Activated T-cell treated with anti-CD3 and anti-CD28 coated beads for 24 hours (primary cell): Measurements from ENCODE around the gene PLA2G4F.

Experiments used
- DNase-seq: peaks from one replicate; pipeline ENCODE4 v3.0.0-alpha.2; 2020; ENCODE audit warnings: low read depth

PLA2G4F gene

GRCh38 chr15:42131826-42132806, 24.3 kb downstream of the PLA2G4F start:
- DNase-seq: no peak

- no peak for DNase-seq
These were observed 25.4 kb downstream of the PLA2G4F start for GRCh38 chr15:42131006-42131405.

DNA sequence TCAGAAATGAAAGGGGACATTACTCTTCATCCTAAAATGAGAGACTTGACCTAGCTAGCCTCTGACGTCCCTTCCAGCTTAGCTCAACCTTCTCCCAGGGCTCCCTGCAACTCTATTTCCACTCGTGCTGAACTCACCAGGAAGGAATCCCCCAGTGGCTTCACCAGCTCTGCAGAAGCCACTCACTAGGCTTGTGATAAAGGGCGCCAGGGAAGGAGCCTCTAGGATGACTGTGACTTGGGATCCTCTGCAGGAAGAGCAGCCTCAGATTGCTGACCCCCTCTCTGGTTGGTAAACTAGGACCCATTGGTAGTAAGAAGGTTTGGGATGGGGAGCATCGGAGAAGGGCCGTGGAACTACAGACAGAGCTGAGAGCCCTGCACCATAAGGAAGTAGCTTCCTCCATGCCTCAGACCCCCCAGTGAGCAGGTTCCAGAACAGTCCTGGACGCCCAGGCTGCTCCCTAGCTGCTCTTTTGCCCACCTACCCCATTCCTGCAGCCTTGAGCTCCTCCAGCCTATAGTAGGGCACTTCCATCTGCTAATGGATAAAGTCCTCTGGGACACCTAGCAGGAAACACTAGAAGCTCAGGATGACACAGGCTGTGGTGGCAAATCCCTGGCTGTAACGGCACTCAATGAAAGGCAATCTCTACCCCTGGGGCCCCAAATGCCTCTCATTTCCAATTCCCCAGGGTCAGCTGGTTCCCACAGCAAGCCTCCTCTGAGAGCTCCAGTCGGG, 26.0 kb downstream of the PLA2G4F start:
- DNase-seq: no peak

DNA sequence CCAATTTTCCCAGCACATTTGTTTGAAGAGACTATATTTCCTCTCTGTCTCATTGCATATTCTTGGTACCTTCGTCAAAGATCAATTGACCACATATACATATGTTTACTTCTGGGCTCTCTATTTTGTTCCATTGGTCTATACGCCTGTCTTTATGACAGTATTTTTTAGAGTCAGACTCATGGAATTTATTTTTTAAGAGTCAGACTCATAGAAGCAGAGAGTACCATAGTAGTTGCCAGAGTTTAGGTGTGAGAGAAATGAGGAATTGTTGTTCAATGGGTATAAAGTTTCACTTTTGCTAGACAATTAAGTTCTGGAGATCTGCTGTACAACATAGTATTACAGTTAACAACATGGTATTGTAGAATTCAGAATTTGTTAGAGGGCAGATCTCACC, 27.1 kb downstream of the PLA2G4F start:
- no peak for DNase-seq

GRCh38 chr15:42128476-42128875, 28.0 kb downstream of the PLA2G4F start:
- DNase-seq: no peak

DNA sequence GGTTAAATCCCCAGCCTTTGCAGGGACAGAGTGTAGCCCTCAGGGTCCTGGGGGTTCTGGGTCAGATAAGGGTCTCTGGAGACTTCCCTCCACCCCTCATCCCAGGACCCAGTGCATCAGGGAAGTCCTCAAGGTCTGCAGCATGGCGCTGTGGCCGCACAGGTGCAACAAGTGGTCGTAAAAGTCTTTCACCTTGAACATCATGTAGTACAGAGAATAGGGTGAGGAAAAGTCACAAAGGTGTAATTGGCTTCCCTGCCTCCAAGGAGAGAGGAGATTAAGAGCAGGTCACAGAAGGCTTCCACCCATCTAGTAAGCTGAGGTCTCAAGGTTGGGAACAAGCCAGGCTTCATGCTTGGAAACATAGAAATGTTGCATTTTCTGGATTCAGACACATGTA, 32.9 kb downstream of the PLA2G4F start:
- no peak for DNase-seq

GRCh38 chr15:42121682-42122081, 34.8 kb downstream of the PLA2G4F start:
- no peak for DNase-seq

DNA sequence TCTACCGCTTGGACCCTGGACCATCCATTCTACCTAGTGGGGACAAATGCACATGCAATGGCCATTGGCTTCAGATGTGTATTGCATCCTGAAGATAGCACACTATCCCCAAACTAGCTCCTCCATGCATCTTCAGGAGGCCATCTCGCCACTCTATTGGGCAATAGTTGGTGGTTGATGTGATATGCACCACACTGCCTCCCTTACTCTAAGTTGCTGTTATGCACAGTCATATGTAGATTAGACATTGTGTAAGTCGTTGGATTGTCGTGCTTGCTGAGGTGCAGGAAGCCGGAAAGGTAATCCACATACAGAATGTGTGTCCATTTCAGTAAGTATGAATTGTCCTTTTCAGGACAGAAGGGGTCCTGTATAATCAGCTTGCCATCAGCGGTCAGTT, 35.4 kb downstream of the PLA2G4F start:
- DNase-seq: no peak

DNA sequence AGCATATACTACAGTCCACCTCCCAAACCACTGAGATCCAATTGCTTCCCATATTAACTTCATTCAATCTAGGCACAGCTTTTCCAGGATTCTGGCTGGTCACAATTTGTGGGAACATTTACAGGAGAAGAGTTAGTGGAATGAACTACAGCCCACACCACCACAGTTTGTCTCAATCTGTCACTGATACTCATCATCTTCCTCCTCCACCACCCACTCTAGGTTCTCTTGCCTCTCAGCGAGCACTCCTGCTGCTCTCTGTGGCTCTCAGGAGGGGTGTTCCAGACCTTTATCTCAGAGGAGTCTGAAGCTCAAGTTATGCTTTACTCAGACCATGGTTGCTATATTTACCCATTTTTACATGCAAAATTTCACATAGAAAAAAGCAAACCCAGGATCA, 36.2 kb downstream of the PLA2G4F start:
- no peak for DNase-seq

DNA sequence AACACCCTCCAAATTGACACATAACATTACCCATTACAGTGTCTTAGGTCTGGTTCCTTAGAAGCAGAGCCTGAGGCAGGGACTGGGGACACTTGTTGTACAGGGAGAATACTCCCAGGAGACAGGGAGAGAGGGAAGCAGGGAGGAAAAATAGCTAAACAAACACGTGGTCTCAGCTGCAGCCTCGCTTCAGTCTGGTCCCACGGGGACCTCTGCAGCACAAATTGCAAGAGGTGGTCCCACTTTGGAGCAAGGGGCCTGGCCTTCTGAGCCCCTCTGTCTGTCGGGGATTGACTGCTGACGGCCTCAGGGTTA, 37.0 kb downstream of the PLA2G4F start:
- no peak for DNase-seq

DNA sequence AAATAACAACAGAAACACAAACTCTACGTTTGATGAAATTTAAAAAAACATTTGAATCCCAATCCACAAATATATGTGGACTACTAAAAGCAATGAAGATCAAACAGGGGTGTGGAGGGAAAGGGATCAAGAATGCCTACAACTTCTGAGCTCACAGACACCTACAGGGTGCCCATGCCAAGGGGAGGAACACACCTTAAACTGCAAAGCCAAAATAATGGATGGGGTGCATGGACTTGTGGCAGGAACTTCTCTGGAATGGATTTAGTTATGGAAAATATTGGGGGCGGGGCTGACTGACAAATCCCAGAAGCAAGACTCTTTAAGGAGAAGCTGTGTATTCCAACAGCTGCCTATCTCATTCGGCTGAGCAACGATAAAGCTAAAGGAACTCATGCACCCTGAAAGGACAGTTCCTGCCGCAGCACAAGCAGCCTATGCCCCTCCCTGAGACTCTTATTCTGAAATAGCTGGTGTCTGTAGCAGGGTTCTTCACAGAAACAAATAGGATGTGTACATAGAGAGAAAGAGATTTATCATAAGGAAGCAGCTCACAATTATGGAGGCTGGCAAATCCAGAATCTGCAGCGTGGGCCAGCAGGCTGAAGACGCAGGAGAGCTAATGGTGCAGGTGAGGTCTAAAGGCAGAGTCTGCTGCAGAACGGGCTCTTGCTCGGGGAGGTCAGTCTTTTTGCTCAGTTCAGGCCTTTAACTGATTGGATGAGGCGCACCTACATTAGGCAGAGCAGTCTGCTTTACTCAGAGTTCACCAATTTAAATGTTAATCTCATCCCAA, 37.6 kb downstream of the PLA2G4F start:
- DNase-seq: no peak

- no peak for DNase-seq
These were observed 44.5 kb downstream of the PLA2G4F start for GRCh38 chr15:42111924-42112323.

DNA sequence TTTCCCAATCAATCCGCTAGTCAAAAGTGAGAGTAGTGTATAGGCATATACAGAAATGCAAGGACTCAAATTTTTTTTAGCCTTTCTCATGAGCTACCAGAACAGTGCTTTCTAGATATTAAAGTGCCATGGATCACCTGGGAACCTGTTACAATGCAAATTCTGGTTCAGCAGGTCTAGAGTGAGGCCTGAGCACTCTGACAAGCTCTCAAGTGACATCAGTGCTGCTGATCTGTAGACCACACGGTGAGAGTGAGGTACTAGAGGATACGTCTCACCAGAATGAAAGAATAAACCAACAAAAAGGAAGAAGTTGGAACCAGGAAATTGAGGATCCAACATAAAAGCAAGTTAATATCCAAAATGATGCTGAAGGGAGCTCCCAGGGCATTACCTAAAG, 46.1 kb downstream of the PLA2G4F start:
- DNase-seq: no peak

DNA sequence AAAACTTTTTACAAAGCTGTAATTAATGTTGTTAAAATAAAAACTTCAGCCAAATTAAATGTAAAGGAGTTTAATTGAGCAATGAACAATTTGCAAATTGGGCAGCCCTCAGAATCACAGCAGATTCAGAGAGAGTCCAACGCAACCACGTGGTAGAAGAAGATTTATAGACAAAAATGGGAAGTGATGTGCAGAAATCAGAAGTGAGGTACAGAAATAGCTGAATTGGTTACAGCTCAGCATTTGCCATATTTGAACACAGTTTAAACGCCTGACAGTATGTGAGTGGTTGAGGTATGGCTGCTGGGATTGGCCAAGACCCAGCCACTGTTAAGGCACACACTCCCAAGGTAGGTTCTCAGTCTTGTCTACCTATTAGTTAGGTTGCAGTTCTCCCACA, 47.6 kb downstream of the PLA2G4F start:
- no peak for DNase-seq

- no peak for DNase-seq
These were observed 48.2 kb downstream of the PLA2G4F start for GRCh38 chr15:42108189-42108588.

GRCh38 chr15:42107473-42107872, 49.0 kb downstream of the PLA2G4F start:
- DNase-seq: peak; percentile 11

- DNase-seq: no peak
These were observed 50.1 kb downstream of the PLA2G4F start for GRCh38 chr15:42106288-42106687.

- DNase-seq: no peak
These were observed 52.1 kb downstream of the PLA2G4F start for GRCh38 chr15:42104095-42104891.

DNA sequence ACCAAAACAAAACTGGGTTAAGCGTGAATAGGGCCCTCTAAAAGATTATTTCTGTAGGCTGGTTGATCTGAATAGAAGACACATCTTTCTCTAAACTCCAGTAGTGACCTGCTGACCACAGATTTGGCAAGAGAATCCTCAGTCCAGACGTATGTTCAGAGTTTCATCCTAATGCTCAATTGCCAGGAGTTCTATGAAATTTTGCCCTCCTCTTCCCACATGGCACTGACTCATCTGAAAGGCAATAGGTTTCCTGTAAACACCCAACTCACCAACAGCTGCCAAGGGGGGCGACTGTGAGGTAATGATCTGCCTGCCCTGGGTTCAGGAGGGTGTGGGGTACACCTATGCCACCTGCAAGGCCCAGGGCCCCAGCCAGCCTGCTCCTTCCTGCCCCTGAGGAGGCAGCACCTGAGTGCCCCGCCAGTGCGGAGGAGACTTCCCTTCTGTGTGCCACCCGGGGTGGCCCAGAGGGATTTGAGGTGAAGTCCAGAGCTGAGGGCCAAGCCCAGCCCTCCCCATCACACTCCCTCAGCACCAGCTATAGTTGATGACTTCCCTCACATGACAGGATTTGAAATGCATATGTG, 53.7 kb downstream of the PLA2G4F start:
- no peak for DNase-seq

DNA sequence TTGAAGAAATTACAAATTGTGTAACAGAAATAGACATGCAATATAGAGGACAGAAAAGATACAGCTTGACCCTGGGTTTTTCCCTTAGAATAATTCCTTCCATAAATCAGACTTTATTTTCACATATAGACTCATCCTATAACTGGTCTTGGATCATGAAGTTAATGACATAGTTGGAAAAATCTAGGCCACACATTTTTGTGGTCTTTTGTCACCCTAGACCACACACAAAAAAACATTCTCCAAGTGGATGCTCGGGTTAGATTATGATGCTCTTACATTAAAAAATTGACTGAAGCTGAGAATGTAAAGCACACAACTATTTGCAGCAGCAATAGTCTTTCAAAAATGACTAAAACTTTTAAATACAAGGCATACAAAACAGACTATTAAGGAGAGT, 54.6 kb downstream of the PLA2G4F start:
- no peak for DNase-seq
